GM12878 (cell line): Measurements from ENCODE around the gene EXOC4. TPM values are rescaled to one million over a fixed set of nuclear protein-coding genes. Genes with fewer than 3 reads are reported as not detected.

Source experiments
- ATAC-seq: fragments of 200-7000 bp; cut with Tn5 transposase; 3 replicates; pipeline ENCODE4 v1.9.1; 2020; ENCODE audit warnings: mild to moderate bottlenecking, moderate library complexity
- BruUV-seq: library from RNA; stranded (reverse); fragments of 400-500 nt; replicated peaks from 2 replicates; lab custom pipeline; 2021; lab: Mats Ljungman, UMichigan
- CTCF ChIA-PET: fragments of 300-600 bp; sonication (Branson Sonifier 250); formaldehyde crosslinking; extraction: SDS; loops from one replicate; lab custom pipeline; 2021; ENCODE audit warnings: inconsistent platforms; lab: Yijun Ruan, JAX
- POLR2A ChIA-PET: fragments of 350-600 bp; formaldehyde crosslinking; extraction: SDS; loops from one replicate; lab custom pipeline; 2021; ENCODE audit warnings: inconsistent platforms; lab: Charles Lee
- RAD21 ChIA-PET: fragments of 300-600 bp; sonication (Branson Sonifier 250); formaldehyde crosslinking; loops from one replicate; lab custom pipeline; 2023; ENCODE audit warnings: antibody characterized with exemption; ENCODE audit not compliant: unreplicated experiment; lab: Charles Lee
- SMC1A ChIA-PET: fragments of 300-600 bp; sonication (Branson Sonifier 250); formaldehyde crosslinking; loops from one replicate; lab custom pipeline; 2023; ENCODE audit not compliant: unreplicated experiment, uncharacterized antibody; lab: Charles Lee
- DNase-seq: peaks from one replicate; pipeline ENCODE4 v3.0.0-alpha.2; 2011; ENCODE audit warnings: low read depth, low spot score
- FAIRE-seq: peaks from 3 replicates; lab custom pipeline; 2011; peaks lifted over from hg19 to GRCh38; lab: Jason Lieb, UNC
- H2AFZ ChIP-seq: 2 replicates; pipeline ENCODE4 v1.6.0; 2011; ENCODE audit warnings: low read depth, low read length, control low read depth; ENCODE audit not compliant: control insufficient read depth
- H3K27ac ChIP-seq: 2 replicates; pipeline ENCODE4 v1.5.1; 2011; ENCODE audit warnings: control low read depth; ENCODE audit not compliant: control insufficient read depth, insufficient read depth
- H3K27me3 ChIP-seq, 2 experiments: replicated peaks in 1 of 2; 2 replicates each; pipeline versions ENCODE4 v1.6.0 to v1.6.1; 2011; ENCODE audit warnings: low read length in 1 of 2; ENCODE audit not compliant: control insufficient read depth in 2 of 2, insufficient read depth in 2 of 2
- H3K36me3 ChIP-seq, 2 experiments: 2 replicates each; pipeline ENCODE4 v1.5.1; 2011; ENCODE audit warnings: low read length in 1 of 2; ENCODE audit not compliant: control insufficient read depth in 2 of 2, insufficient read depth in 2 of 2
- H3K4me1 ChIP-seq: 2 replicates; pipeline ENCODE4 v1.6.1; 2011; ENCODE audit warnings: mild to moderate bottlenecking, low read length, moderate library complexity, mixed read lengths; ENCODE audit not compliant: control insufficient read depth, insufficient read depth
- H3K4me2 ChIP-seq: 2 replicates; pipeline ENCODE4 v1.6.0; 2011; ENCODE audit warnings: control low read depth; ENCODE audit not compliant: control insufficient read depth, insufficient read depth
- H3K4me3 ChIP-seq: fragments of 200-600 bp; sonication (generic); 2 replicates; pipeline ENCODE4 v1.5.1; 2016
- H3K79me2 ChIP-seq: 2 replicates; pipeline ENCODE4 v1.6.0; 2011; ENCODE audit warnings: low read length; ENCODE audit not compliant: control insufficient read depth, insufficient read depth
- H3K9ac ChIP-seq: 2 replicates; pipeline ENCODE4 v1.8.0; 2011; ENCODE audit warnings: low read length, control low read depth, mixed read lengths; ENCODE audit not compliant: control insufficient read depth, insufficient read depth
- H3K9me3 ChIP-seq: replicated peaks from 3 replicates; pipeline ENCODE4 v1.5.1; 2011; ENCODE audit warnings: mild to moderate bottlenecking, low read length; ENCODE audit not compliant: control insufficient read depth, insufficient read depth
- H4K20me1 ChIP-seq: 2 replicates; pipeline ENCODE4 v1.6.0; 2011; ENCODE audit not compliant: control insufficient read depth, insufficient read depth
- BRCA1 ChIP-seq: IDR thresholded peaks from 2 replicates; pipeline ENCODE4 v1.6.1; 2011; ENCODE audit warnings: low read depth, low read length, improper control_type of control experiment
- CBFB ChIP-seq: IDR thresholded peaks from 2 replicates; pipeline ENCODE4 v1.6.1; 2016; ENCODE audit warnings: antibody characterized with exemption, low read depth
- EGR1 ChIP-seq, 2 experiments: IDR thresholded peaks; 1 replicate in 1 of 2; 2 replicates in 1 of 2; pipeline ENCODE4 v1.6.1; 2011 to 2012; ENCODE audit warnings: low read depth in 2 of 2, low read length in 2 of 2, borderline replicate concordance in 1 of 2, mild to moderate bottlenecking in 1 of 2, moderate library complexity in 1 of 2
- HDGF ChIP-seq: fragments of 450-650 bp; IDR thresholded peaks from 2 replicates; pipeline ENCODE4 v1.6.1; 2016; ENCODE audit warnings: antibody characterized with exemption
- IRF4 ChIP-seq: IDR thresholded peaks from 2 replicates; pipeline ENCODE4 v1.6.1; 2011; ENCODE audit warnings: low read depth, low read length
- JUND ChIP-seq: IDR thresholded peaks from 2 replicates; pipeline ENCODE4 v1.6.1; 2012; ENCODE audit warnings: low read depth, mild to moderate bottlenecking, low read length, improper control_type of control experiment, moderate library complexity
- KDM1A ChIP-seq: fragments of 200-600 bp; sonication (generic); IDR thresholded peaks from 2 replicates; pipeline ENCODE4 v1.6.1; 2016; ENCODE audit warnings: borderline replicate concordance
- KLF5 ChIP-seq: fragments of 450-650 bp; IDR thresholded peaks from 2 replicates; pipeline ENCODE4 v1.6.1; 2014; ENCODE audit warnings: mild to moderate bottlenecking; ENCODE audit not compliant: partially characterized antibody
- LARP7 ChIP-seq: fragments of 450-650 bp; IDR thresholded peaks from 2 replicates; pipeline ENCODE4 v1.6.1; 2017; ENCODE audit warnings: mild to moderate bottlenecking
- MTA2 ChIP-seq: fragments of 450-650 bp; IDR thresholded peaks from 2 replicates; pipeline ENCODE4 v1.6.1; 2016; ENCODE audit warnings: low read depth, mild to moderate bottlenecking, moderate library complexity
- NR2C2 ChIP-seq: IDR thresholded peaks from 2 replicates; pipeline ENCODE4 v1.6.1; 2011; ENCODE audit warnings: borderline replicate concordance, low read depth; ENCODE audit not compliant: control insufficient read depth, insufficient read length
- PAX8 ChIP-seq: fragments of 450-650 bp; IDR thresholded peaks from 2 replicates; pipeline ENCODE4 v1.6.1; 2017; ENCODE audit warnings: mild to moderate bottlenecking, moderate library complexity
- RBBP5 ChIP-seq: fragments of 200-600 bp; sonication (generic); conservative IDR thresholded peaks from 2 replicates; pipeline ENCODE4 v1.6.1; 2016
- RUNX3 ChIP-seq: IDR thresholded peaks from 2 replicates; pipeline ENCODE4 v1.6.1; 2012; ENCODE audit warnings: low read length, inconsistent platforms
- SREBF1 ChIP-seq: IDR thresholded peaks from 2 replicates; pipeline ENCODE4 v1.6.1; 2012; ENCODE audit warnings: mild to moderate bottlenecking, low read length
- ZNF207 ChIP-seq: fragments of 450-650 bp; IDR thresholded peaks from 2 replicates; pipeline ENCODE4 v1.6.1; 2014; ENCODE audit warnings: antibody characterized with exemption, mild to moderate bottlenecking, borderline replicate concordance
- ZNF622 ChIP-seq: fragments of 450-650 bp; IDR thresholded peaks from 2 replicates; pipeline ENCODE4 v1.6.1; 2017; ENCODE audit warnings: mild to moderate bottlenecking, inconsistent platforms
- WGBS: methylation state at CpG from one replicate; pipeline ENCODE4 v1.1.6; 2016; ENCODE audit warnings: low lambda C conversion rate; ENCODE audit not compliant: insufficient replicate concordance, insufficient coverage; ENCODE audit errors: missing lambda C conversion rate; 5-methylcytosine and 5-hydroxymethylcytosine counted together
- in situ Hi-C: fragments of 300-500 bp; cut with MboI; formaldehyde crosslinking; loops from 9 replicates; pipeline ENCODE4 v1.14.3; 2018; ENCODE audit warnings: mixed read lengths
- intact Hi-C: fragments of 100-400 bp; cut with micrococcal nuclease; formaldehyde crosslinking; loops from one replicate; pipeline ENCODE4 v1.14.2; 2022; ENCODE audit not compliant: unreplicated experiment
- polyA plus RNA-seq, 11 experiments: library from polyadenylated mRNA; depleted of rRNA in 4 of 11; unstranded in 6 of 11; stranded (reverse) in 5 of 11; fragments of >200 nt; fragmentation: Nextera tagmentation in 4 of 11; fragmentation: Illumina TruSeq in 1 of 11; extraction: Ambion mirVana in 4 of 11; extraction: Trizol in 1 of 11; gene quantifications; 1 replicate in 1 of 11; 2 replicates in 10 of 11; pipeline versions ENCODE4 v1.2.1 to v1.2.3, GENCODE V29; 2011 to 2016; ENCODE audit warnings: inconsistent platforms in 2 of 11, missing spikeins in 2 of 11, low read depth in 1 of 11
- total RNA-seq, 4 experiments: library from RNA; depleted of rRNA in 3 of 4; stranded (reverse); fragments of >200 nt in 3 of 4; fragmentation: Illumina TruSeq in 1 of 4; extraction: Trizol in 1 of 4; gene quantifications; 2 replicates each; pipeline versions ENCODE4 v1.2.1 to v1.2.3, GENCODE V29; 2013 to 2021

EXOC4 gene
- total and polyA plus RNA-seq, 10 of the 15 experiments (the other 5 are each of a cell fraction or from before 2014, with no cell fraction given), result 13.2 to 44.5 (median 29.6) TPM

DNA sequence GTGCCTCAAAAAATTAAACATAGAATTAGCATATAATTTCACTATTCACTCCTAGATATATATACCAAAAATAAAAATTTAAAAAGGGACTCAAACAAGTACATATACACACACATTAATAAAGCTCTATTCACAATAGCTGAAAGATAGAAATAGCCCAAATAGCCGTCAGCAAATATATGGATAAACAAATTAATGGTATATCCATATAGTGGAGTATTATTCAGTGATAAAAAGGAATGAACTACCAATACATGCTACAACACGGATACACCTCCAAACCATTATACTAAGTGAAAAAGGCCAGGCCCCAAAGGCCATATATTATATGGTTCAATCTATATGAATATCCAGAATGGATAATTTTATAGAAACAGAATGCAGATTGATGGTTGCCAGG, 459.7 kb downstream of the EXOC4 start:
- Histone ChIP-seq H3K4me2 (no peak overlapping the region), H3K9ac (no peak overlapping the region), H3K4me1 (no peaks in the 10 kb centered on the region), H3K27ac (no peak overlapping the region), H2AFZ (no peak overlapping the region), H4K20me1 (no peaks in the 10 kb centered on the region), H3K4me3 (no peak overlapping the region), H3K36me3 (no peaks in the 10 kb centered on the region), H3K79me2 (no peaks in the 10 kb centered on the region), H3K9me3 (no peaks in the 10 kb centered on the region), H3K27me3 (no peaks in the 10 kb centered on the region)
- intact Hi-C loops (no loop called here), in situ Hi-C loops (no loop called here)
- SMC1A ChIA-PET, result no interaction called here
- no peak for TF ChIP-seq ZNF622
- TF ChIP-seq KLF5, result no peak
- TF ChIP-seq BRCA1, result no peak
- TF ChIP-seq IRF4, result no peak
- TF ChIP-seq CBFB, result no peak
- TF ChIP-seq KDM1A, result no peak
- TF ChIP-seq LARP7, result no peak
- TF ChIP-seq NR2C2, result no peak
- no peak for TF ChIP-seq MTA2
- TF ChIP-seq JUND, result no peak
- WGBS, result 90% methylated on average over 2 of the region's 2 CpGs
- POLR2A ChIA-PET, result no interaction called here
- BruUV-seq, result no TSS peak
- FAIRE-seq, result no peak
- RAD21 ChIA-PET, result no interaction called here
- CTCF ChIA-PET, result no interaction called here
- ATAC-seq, result no peak
- no peak for DNase-seq

DNA sequence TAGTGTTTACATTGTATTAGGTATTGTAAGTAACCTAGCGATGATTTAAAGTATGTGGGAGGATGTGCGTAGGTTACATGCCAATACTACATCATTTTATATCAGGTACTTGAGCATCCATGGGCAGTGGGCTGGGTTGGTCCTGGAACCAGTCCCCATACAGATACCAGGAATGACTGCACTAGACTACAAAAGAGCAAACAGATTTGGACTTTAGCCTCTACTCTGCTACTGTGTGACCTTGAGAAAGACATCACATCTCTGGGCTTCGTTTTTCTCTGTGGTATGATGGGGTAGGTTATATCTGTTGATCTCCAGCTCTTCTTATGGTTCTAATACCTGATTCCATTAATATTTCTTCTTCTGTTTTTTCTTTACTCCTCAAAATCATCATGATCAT, 461.8 kb downstream of the EXOC4 start:
- no TSS peak for BruUV-seq
- ChIA-PET POLR2A (no interaction called here), RAD21 (no interaction called here), SMC1A (interaction anchor here (0.6 to 0.9 kb wide), 3 partner anchors 25 to 1869 kb away, joined by 3 to 4 read pairs (median 3); no protein-coding TSS in a partner anchor), CTCF (interaction anchor here (0.6 to 0.7 kb wide), 2 partner anchors 612 to 1431 kb away, joined by 3 read pairs; no protein-coding TSS in a partner anchor)
- Histone ChIP-seq H3K4me1 (no peaks in the 10 kb centered on the region), H3K4me2 (no peak overlapping the region), H2AFZ (no peak overlapping the region), H3K9me3 (no peaks in the 10 kb centered on the region), H3K27ac (no peak overlapping the region), H3K27me3 (no peaks in the 10 kb centered on the region), H3K4me3 (no peak overlapping the region), H3K79me2 (no peaks in the 10 kb centered on the region), H4K20me1 (no peaks in the 10 kb centered on the region), H3K9ac (no peak overlapping the region), H3K36me3 (no peaks in the 10 kb centered on the region)
- 83% methylated on average over 3 of the region's 3 CpGs for WGBS
- DNase-seq (no peak), FAIRE-seq (no peak), ATAC-seq (no peak)
- TF ChIP-seq RBBP5 (no peak), EGR1 (IDR thresholded peaks at IDR 0.05; ENCODE audit: borderline replicate concordance in 1 of 2, low read depth in 2 of 2, low read length in 2 of 2) (no peak), PAX8 (no peak), HDGF (no peak), SREBF1 (no peak), RUNX3 (no peak), ZNF207 (no peak), LARP7 (no peak)
- in situ Hi-C loops, result no loop called here
- intact Hi-C loops, result no loop called here
